Osteoblast (primary cell): ENCODE measurements around the gene ADD1. TPM values are rescaled to one million over a fixed set of nuclear protein-coding genes. Genes with fewer than 3 reads are reported as not detected.

Experiments used
- DNase-seq: peaks from one replicate; pipeline ENCODE4 v3.0.0; 2011; ENCODE audit warnings: low spot score, mixed read lengths; ENCODE audit not compliant: insufficient read length; ENCODE audit errors: missing footprints
- H2AFZ ChIP-seq: 2 replicates; pipeline ENCODE4 v1.6.0; 2011; ENCODE audit warnings: mild to moderate bottlenecking, low read length
- H3K27ac ChIP-seq: 2 replicates; pipeline ENCODE4 v1.5.1; 2011; ENCODE audit warnings: mild to moderate bottlenecking, low read depth, low read length, moderate library complexity
- H3K27me3 ChIP-seq: 2 replicates; pipeline ENCODE4 v1.6.0; 2012; ENCODE audit warnings: mild to moderate bottlenecking, control low read depth, inconsistent platforms, low read length, moderate library complexity; ENCODE audit not compliant: insufficient read depth
- H3K36me3 ChIP-seq: 2 replicates; pipeline ENCODE4 v1.5.1; 2011; ENCODE audit warnings: mild to moderate bottlenecking, low read length, control low read depth, moderate library complexity; ENCODE audit not compliant: insufficient read depth
- H3K4me1 ChIP-seq: 2 replicates; pipeline ENCODE4 v1.5.1; 2011; ENCODE audit warnings: mild to moderate bottlenecking, low read length, control low read depth, moderate library complexity; ENCODE audit not compliant: insufficient read depth
- H3K4me2 ChIP-seq: 2 replicates; pipeline ENCODE4 v1.6.0; 2011; ENCODE audit warnings: mild to moderate bottlenecking, low read length; ENCODE audit not compliant: insufficient read depth
- H3K4me3 ChIP-seq: fragments of 200-600 bp; sonication (generic); 3 replicates; pipeline ENCODE4 v1.5.1; 2012; ENCODE audit warnings: mild to moderate bottlenecking, low read length, inconsistent platforms; ENCODE audit not compliant: insufficient read depth
- H3K79me2 ChIP-seq: 2 replicates; pipeline ENCODE4 v1.6.0; 2012; ENCODE audit warnings: mild to moderate bottlenecking, low read length, control low read depth, inconsistent platforms; ENCODE audit not compliant: insufficient read depth
- H3K9me3 ChIP-seq: 2 replicates; pipeline ENCODE4 v1.5.1; 2011; ENCODE audit warnings: low read depth, low read length, control low read depth
- H4K20me1 ChIP-seq: 2 replicates; pipeline ENCODE4 v1.6.0; 2012; ENCODE audit warnings: mild to moderate bottlenecking, low read length, control low read depth; ENCODE audit not compliant: insufficient read depth
- CTCF ChIP-seq: IDR thresholded peaks from 2 replicates; pipeline ENCODE4 v1.5.1; 2011; ENCODE audit warnings: mild to moderate bottlenecking, low read depth, low read length, moderate library complexity; ENCODE audit errors: extremely low read depth
- total RNA-seq: library from RNA; depleted of rRNA; stranded (reverse); fragments of >200 nt; gene quantifications from 2 replicates; pipeline ENCODE4 v1.2.3, GENCODE V29; 2012

The ADD1 gene
- total RNA-seq, 1 donor = 200 TPM

- peaks cover 42% of the 10 kb centered on the region for H3K79me2 ChIP-seq
- no peak for TF ChIP-seq CTCF
Observed at GRCh38 chr4:2925496-2925895, 81.9 kb downstream of the ADD1 start.

GRCh38 chr4:2925931-2926860 lies 82.6 kb downstream of the ADD1 start:
- H3K4me3 ChIP-seq = no peak overlapping the region
- H2AFZ ChIP-seq = no peak overlapping the region
- no peaks in the 10 kb centered on the region for H3K4me1 ChIP-seq
- peaks cover 38% of the 10 kb centered on the region for H3K79me2 ChIP-seq
- no peak overlapping the region for H3K4me2 ChIP-seq
- no peak overlapping the region for H3K27ac ChIP-seq
- H3K9me3 ChIP-seq = no peaks in the 10 kb centered on the region
- TF ChIP-seq CTCF = no peak
- peaks cover 70% of the 10 kb centered on the region for H3K36me3 ChIP-seq
- peak; percentile 66 for DNase-seq
- H4K20me1 ChIP-seq = peaks cover 19% of the 10 kb centered on the region
- no peaks in the 10 kb centered on the region for H3K27me3 ChIP-seq

More at GRCh38 chr4:2925496-2925895, 81.9 kb downstream of the ADD1 start:
- Histone ChIP-seq H3K4me2 (no peak overlapping the region), H3K27ac (no peak overlapping the region), H3K4me3 (no peak overlapping the region), H4K20me1 (peaks cover 15% of the 10 kb centered on the region), H3K36me3 (peaks cover 63% of the 10 kb centered on the region), H2AFZ (no peak overlapping the region), H3K27me3 (no peaks in the 10 kb centered on the region), H3K9me3 (no peaks in the 10 kb centered on the region), H3K4me1 (no peaks in the 10 kb centered on the region)
- peak; percentile 19 for DNase-seq

DNA sequence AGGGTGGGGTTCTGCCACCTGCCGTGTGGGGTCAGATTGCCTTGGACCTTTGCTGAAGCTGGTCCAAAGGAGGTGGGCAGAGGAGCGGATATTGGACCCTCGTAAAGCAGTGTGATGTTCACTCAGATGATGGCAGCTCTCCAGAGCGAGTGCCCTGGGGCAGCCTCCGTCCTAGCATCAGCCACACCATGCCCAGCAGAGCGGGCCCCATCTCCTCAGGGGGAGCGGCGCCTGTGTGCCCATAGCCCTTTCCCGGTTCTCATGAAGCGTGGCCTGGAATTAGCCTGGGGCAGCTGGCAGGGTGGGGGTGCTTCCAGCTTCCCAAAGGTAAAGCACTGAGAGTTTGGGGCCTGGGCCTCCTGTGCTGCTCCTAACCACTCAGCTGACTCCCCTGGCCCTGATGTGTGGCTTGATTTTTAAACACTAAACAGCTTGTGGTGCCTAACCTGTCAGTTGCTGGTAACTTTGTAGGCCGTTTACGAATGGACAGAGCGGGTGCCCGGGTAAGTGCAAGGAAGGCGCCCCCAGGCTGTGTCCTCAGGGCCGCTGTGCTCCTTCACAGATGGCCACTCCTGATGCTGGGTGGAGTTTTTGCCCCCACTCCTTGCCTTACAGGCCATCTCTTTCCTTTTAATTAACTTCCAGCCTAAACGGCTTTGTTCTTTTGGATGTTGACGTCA lies 83.5 kb downstream of the ADD1 start:
- H3K27ac ChIP-seq = no peak overlapping the region
- no peaks in the 10 kb centered on the region for H3K4me1 ChIP-seq
- H3K4me2 ChIP-seq = no peak overlapping the region
- H3K36me3 ChIP-seq = peaks cover 78% of the 10 kb centered on the region
- H4K20me1 ChIP-seq = peaks cover 19% of the 10 kb centered on the region
- H3K27me3 ChIP-seq = no peaks in the 10 kb centered on the region
- H3K4me3 ChIP-seq = no peak overlapping the region
- no peak overlapping the region for H2AFZ ChIP-seq
- no peak for TF ChIP-seq CTCF
- H3K79me2 ChIP-seq = peaks cover 32% of the 10 kb centered on the region
- peak; percentile 44 for DNase-seq
- H3K9me3 ChIP-seq = no peaks in the 10 kb centered on the region

DNA sequence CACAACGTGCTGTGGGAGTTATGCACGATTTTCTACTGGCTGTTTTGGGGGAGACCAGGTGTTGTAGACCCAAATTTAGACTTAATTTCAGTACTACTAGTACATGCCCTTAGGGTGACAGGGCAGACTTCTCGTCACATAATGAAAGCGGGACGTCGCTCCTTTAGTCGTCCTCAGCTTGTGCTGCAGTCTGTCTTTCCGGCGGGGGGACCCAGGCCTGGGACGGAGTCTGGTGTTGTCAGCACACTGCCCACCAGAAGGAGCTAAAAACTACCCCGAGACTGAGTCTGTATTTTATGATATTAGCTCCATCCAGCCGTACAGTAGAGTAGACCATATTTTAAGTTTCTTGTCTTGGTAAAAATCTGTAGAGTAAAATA lies 84.0 kb downstream of the ADD1 start:
- H3K27ac ChIP-seq = no peak overlapping the region
- H2AFZ ChIP-seq = no peak overlapping the region
- peaks cover 31% of the 10 kb centered on the region for H3K79me2 ChIP-seq
- no peaks in the 10 kb centered on the region for H3K4me1 ChIP-seq
- no peak overlapping the region for H3K4me3 ChIP-seq
- H4K20me1 ChIP-seq = peaks cover 19% of the 10 kb centered on the region
- H3K9me3 ChIP-seq = no peaks in the 10 kb centered on the region
- TF ChIP-seq CTCF = no peak
- H3K4me2 ChIP-seq = no peak overlapping the region
- no peak for DNase-seq
- H3K36me3 ChIP-seq = peaks cover 78% of the 10 kb centered on the region
- H3K27me3 ChIP-seq = no peaks in the 10 kb centered on the region
